ENCODE results near the gene OR5K1. TPM values are rescaled to one million over a fixed set of nuclear protein-coding genes. Genes with fewer than 3 reads are reported as not detected.

The OR5K1 gene
- not detected in 2 replicates for total RNA-seq
- long read RNA-seq: 0 reads

GRCh38 chr3:98462901-98463300 is at the start of gene OR5K1:
Gene OR5K1, plus strand, starts transcription at chr3:98463201. Its CDS starts 6,376 bp downstream, at chr3:98469577.
- no peaks in the 10 kb centered on the region for H3K9me3 Mint-ChIP-seq (ENCODE audit: unreplicated experiment)
- H3K4me3 Mint-ChIP-seq (ENCODE audit: unreplicated experiment): no peak within 1 kb of the TSS
- no peaks in the 10 kb centered on the region for H3K36me3 Mint-ChIP-seq (ENCODE audit: unreplicated experiment)
- TF ChIP-seq CTCF (IDR thresholded peaks at IDR 0.05): no peak
- no peak for DNase-seq (ENCODE audit: extremely low spot score, unreplicated experiment)
- H3K27ac Mint-ChIP-seq (ENCODE audit: unreplicated experiment): no peak within 1 kb of the TSS
- no peaks in the 10 kb centered on the region for H3K4me1 Mint-ChIP-seq (ENCODE audit: unreplicated experiment)
- H3K27me3 Mint-ChIP-seq (ENCODE audit: unreplicated experiment): peaks cover 5% of the 10 kb centered on the region

DNA sequence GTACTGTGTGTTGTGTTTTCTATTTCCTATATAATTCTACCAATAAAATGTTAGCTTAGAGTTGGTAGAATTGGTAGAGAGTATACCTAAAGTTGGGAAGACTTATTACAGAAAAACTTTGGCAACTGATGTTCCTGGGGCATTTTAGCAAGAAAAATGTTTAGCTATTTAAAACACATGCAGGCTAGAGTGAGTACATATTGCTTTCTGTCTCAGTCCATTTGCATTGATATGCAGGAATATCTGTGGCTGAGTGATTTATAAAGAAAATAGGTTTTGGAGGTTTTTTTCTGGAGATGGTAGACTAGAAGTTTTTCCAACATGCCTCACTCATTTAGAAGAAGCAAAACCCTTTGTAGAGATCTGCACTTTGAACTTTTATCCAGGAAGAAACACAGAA is 30.4 kb upstream of the OR5K1 start:
- no peaks in the 10 kb centered on the region for H3K27me3 Mint-ChIP-seq (ENCODE audit: unreplicated experiment)
- H3K9me3 Mint-ChIP-seq (ENCODE audit: unreplicated experiment): peaks cover 21% of the 10 kb centered on the region
- TF ChIP-seq CTCF (IDR thresholded peaks at IDR 0.05): no peak
- no peak overlapping the region for H3K27ac Mint-ChIP-seq (ENCODE audit: unreplicated experiment)
- no peak overlapping the region for H3K4me3 Mint-ChIP-seq (ENCODE audit: unreplicated experiment)
- H3K36me3 Mint-ChIP-seq (ENCODE audit: unreplicated experiment): no peaks in the 10 kb centered on the region
- no peak for DNase-seq (ENCODE audit: extremely low spot score, unreplicated experiment)
- no peaks in the 10 kb centered on the region for H3K4me1 Mint-ChIP-seq (ENCODE audit: unreplicated experiment)

GRCh38 chr3:98433764-98434163 is 29.2 kb upstream of the OR5K1 start:
- no peak overlapping the region for H3K4me3 Mint-ChIP-seq (ENCODE audit: unreplicated experiment)
- no peaks in the 10 kb centered on the region for H3K4me1 Mint-ChIP-seq (ENCODE audit: unreplicated experiment)
- H3K27ac Mint-ChIP-seq (ENCODE audit: unreplicated experiment): no peak overlapping the region
- DNase-seq (ENCODE audit: extremely low spot score, unreplicated experiment): no peak
- H3K9me3 Mint-ChIP-seq (ENCODE audit: unreplicated experiment): peaks cover 21% of the 10 kb centered on the region
- H3K36me3 Mint-ChIP-seq (ENCODE audit: unreplicated experiment): no peaks in the 10 kb centered on the region
- no peak for TF ChIP-seq CTCF (IDR thresholded peaks at IDR 0.05)
- H3K27me3 Mint-ChIP-seq (ENCODE audit: unreplicated experiment): peaks cover 4% of the 10 kb centered on the region

DNA sequence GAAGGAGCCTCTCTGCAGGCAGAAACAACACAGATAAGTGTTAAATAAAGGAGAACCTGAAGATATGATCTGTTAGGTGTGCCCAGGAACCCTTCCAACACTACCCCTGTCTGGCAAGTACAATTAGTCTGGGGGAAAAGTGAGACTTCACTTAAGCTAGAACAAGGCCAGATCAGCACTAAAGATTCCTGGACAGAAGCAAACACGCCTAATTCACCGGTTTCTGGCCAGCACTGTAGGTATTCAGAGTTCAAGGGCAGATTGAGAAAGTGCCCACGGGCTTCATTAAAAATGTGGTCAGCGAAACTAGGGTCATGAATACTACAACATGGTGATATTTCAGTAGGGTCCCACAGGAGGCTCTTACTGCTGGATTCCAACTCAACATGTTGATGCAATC is 28.6 kb upstream of the OR5K1 start:
- no peak overlapping the region for H3K4me3 Mint-ChIP-seq (ENCODE audit: unreplicated experiment)
- no peaks in the 10 kb centered on the region for H3K4me1 Mint-ChIP-seq (ENCODE audit: unreplicated experiment)
- DNase-seq (ENCODE audit: extremely low spot score, unreplicated experiment): no peak
- peaks cover 16% of the 10 kb centered on the region for H3K9me3 Mint-ChIP-seq (ENCODE audit: unreplicated experiment)
- peaks cover 4% of the 10 kb centered on the region for H3K27me3 Mint-ChIP-seq (ENCODE audit: unreplicated experiment)
- no peaks in the 10 kb centered on the region for H3K36me3 Mint-ChIP-seq (ENCODE audit: unreplicated experiment)
- TF ChIP-seq CTCF (IDR thresholded peaks at IDR 0.05): no peak
- no peak overlapping the region for H3K27ac Mint-ChIP-seq (ENCODE audit: unreplicated experiment)

GRCh38 chr3:98440283-98440682 is 22.7 kb upstream of the OR5K1 start:
- Mint-ChIP-seq H3K36me3 (ENCODE audit: unreplicated experiment) (no peaks in the 10 kb centered on the region), H3K27ac (ENCODE audit: unreplicated experiment) (no peak overlapping the region), H3K4me1 (ENCODE audit: unreplicated experiment) (no peaks in the 10 kb centered on the region), H3K27me3 (ENCODE audit: unreplicated experiment) (peaks cover 21% of the 10 kb centered on the region), H3K9me3 (ENCODE audit: unreplicated experiment) (no peaks in the 10 kb centered on the region), H3K4me3 (ENCODE audit: unreplicated experiment) (no peak overlapping the region)
- TF ChIP-seq CTCF (IDR thresholded peaks at IDR 0.05): no peak
- DNase-seq (ENCODE audit: extremely low spot score, unreplicated experiment): no peak

Measured in osteocyte (in vitro differentiated cells).